ENCODE measurements around the gene CDC42SE2. TPM values are rescaled to one million over a fixed set of nuclear protein-coding genes. Genes with fewer than 3 reads are reported as not detected.
A peak's percentile ranks its signal among the peaks of the same experiment; 100 is the strongest.

CDC42SE2 gene
- total RNA-seq = 19.1 and 26.0 TPM in 2 replicates

- no peak for DNase-seq (ENCODE audit: extremely low read depth, low read depth, low spot score)
Measured at GRCh38 chr5:131263648-131264450, at the start of gene CDC42SE2. TSS of gene CDC42SE2 (plus strand) at chr5:131264053. CDS start at chr5:131359494, 95,441 bp downstream.

- no peak for DNase-seq (ENCODE audit: extremely low read depth, low read depth, low spot score)
Measured at GRCh38 chr5:131214609-131215227, 49.1 kb upstream of the CDC42SE2 start.

GRCh38 chr5:131217791-131218190 is 46.1 kb upstream of the CDC42SE2 start:
- no peak for DNase-seq (ENCODE audit: extremely low read depth, low read depth, low spot score)

- no peak for DNase-seq (ENCODE audit: extremely low read depth, low read depth, low spot score)
Measured at GRCh38 chr5:131218392-131218791, 45.5 kb upstream of the CDC42SE2 start.

- no peak for DNase-seq (ENCODE audit: extremely low read depth, low read depth, low spot score)
Measured at GRCh38 chr5:131220566-131220965, 43.3 kb upstream of the CDC42SE2 start.

GRCh38 chr5:131221008-131221703 is 42.7 kb upstream of the CDC42SE2 start:
- no peak for DNase-seq (ENCODE audit: extremely low read depth, low read depth, low spot score)

- DNase-seq (ENCODE audit: extremely low read depth, low read depth, low spot score) = peak; percentile 1
Measured at GRCh38 chr5:131221888-131222287, 42.0 kb upstream of the CDC42SE2 start.

- DNase-seq (ENCODE audit: extremely low read depth, low read depth, low spot score) = no peak
Measured at GRCh38 chr5:131222731-131223130, 41.1 kb upstream of the CDC42SE2 start.

- no peak for DNase-seq (ENCODE audit: extremely low read depth, low read depth, low spot score)
Measured at GRCh38 chr5:131223751-131224386, 40.0 kb upstream of the CDC42SE2 start.

- no peak for DNase-seq (ENCODE audit: extremely low read depth, low read depth, low spot score)
Measured at GRCh38 chr5:131224387-131225201, 39.3 kb upstream of the CDC42SE2 start.

GRCh38 chr5:131225282-131225974 is 38.4 kb upstream of the CDC42SE2 start:
- no peak for DNase-seq (ENCODE audit: extremely low read depth, low read depth, low spot score)

GRCh38 chr5:131226899-131227298 is 37.0 kb upstream of the CDC42SE2 start:
- DNase-seq (ENCODE audit: extremely low read depth, low read depth, low spot score) = no peak

GRCh38 chr5:131228646-131229045 is 35.2 kb upstream of the CDC42SE2 start:
- DNase-seq (ENCODE audit: extremely low read depth, low read depth, low spot score) = no peak

GRCh38 chr5:131229623-131230022 is 34.2 kb upstream of the CDC42SE2 start:
- DNase-seq (ENCODE audit: extremely low read depth, low read depth, low spot score) = no peak

- DNase-seq (ENCODE audit: extremely low read depth, low read depth, low spot score) = no peak
Measured at GRCh38 chr5:131230406-131230805, 33.4 kb upstream of the CDC42SE2 start.

GRCh38 chr5:131239686-131240085 is 24.2 kb upstream of the CDC42SE2 start:
- no peak for DNase-seq (ENCODE audit: extremely low read depth, low read depth, low spot score)

- DNase-seq (ENCODE audit: extremely low read depth, low read depth, low spot score) = no peak
Measured at GRCh38 chr5:131242728-131243255, 21.1 kb upstream of the CDC42SE2 start.

- no peak for DNase-seq (ENCODE audit: extremely low read depth, low read depth, low spot score)
Measured at GRCh38 chr5:131245312-131245711, 18.5 kb upstream of the CDC42SE2 start.

- no peak for DNase-seq (ENCODE audit: extremely low read depth, low read depth, low spot score)
Measured at GRCh38 chr5:131245948-131246347, 17.9 kb upstream of the CDC42SE2 start.

All from glomerular endothelial cell (primary cell).